Central memory CD8-positive, alpha-beta T cell (primary cell): Measurements from ENCODE around the gene CDCA7.
"Not testable (repeated sequence)": the region's sequence is repeated elsewhere in the genome, so short reads cannot be mapped to it uniquely, and the experiment has no call there.

Source experiments
- ATAC-seq: fragments of 150-1000 bp; cut with Tn5 transposase; replicated peaks from 2 replicates; pipeline ENCODE4 v1.10.0; 2022; ENCODE audit warnings: mild to moderate bottlenecking, moderate FRiP score, moderate number of reproducible peaks; ENCODE audit not compliant: poor library complexity, severe bottlenecking; ENCODE audit errors: extremely low read depth
- DNase-seq, 2 donors: peaks; one replicate each; pipeline ENCODE4 v3.0.0; 2021; ENCODE audit warnings: low spot score in 2 of 2
- H3K27ac Mint-ChIP-seq: one replicate; pipeline ENCODE4 v1.8.0; 2022; ENCODE audit warnings: low read depth, mild to moderate bottlenecking, moderate library complexity, mixed read lengths
- H3K27me3 Mint-ChIP-seq: one replicate; pipeline ENCODE4 v1.8.0; 2022; ENCODE audit warnings: mixed read lengths
- H3K36me3 Mint-ChIP-seq: one replicate; pipeline ENCODE4 v1.8.0; 2022; ENCODE audit warnings: mild to moderate bottlenecking, moderate library complexity, mixed read lengths; ENCODE audit not compliant: insufficient read depth
- H3K4me1 Mint-ChIP-seq: one replicate; pipeline ENCODE4 v1.8.0; 2022; ENCODE audit warnings: mixed read lengths
- H3K4me3 Mint-ChIP-seq: one replicate; pipeline ENCODE4 v1.8.0; 2022; ENCODE audit warnings: mild to moderate bottlenecking, moderate library complexity, mixed read lengths
- H3K9me3 Mint-ChIP-seq: one replicate; pipeline ENCODE4 v1.8.0; 2022; ENCODE audit warnings: mixed read lengths

The CDCA7 gene

DNA sequence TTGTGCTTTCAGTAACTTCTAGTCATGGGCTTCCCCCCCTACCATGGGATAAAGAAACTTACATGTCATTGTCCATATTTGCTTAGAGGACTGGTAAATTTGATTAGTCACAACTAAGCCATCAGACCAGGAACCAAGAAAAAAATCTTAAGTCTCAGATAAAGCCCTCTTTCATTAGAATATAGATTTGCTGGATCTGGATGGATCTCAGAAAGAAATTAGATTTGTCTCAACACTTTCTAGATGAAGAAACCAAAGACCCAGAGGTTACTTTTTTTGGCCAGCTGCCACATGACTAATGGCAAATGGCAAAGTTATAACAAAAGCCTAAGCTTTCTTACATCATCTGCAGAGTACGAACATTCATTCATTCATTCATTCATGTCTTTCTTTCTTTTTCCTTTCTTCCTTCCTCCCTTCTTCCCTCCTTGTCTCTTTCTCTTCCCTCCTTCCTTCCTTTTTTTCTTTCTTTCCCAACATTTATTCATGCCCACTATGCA is 60.2 kb downstream of the CDCA7 start:
- ATAC-seq (no peak), DNase-seq (no peak)
- H3K4me3 Mint-ChIP-seq: no peak overlapping the region
- no peaks in the 10 kb centered on the region for H3K4me1 Mint-ChIP-seq
- no peak overlapping the region for H3K27ac Mint-ChIP-seq
- H3K9me3 Mint-ChIP-seq: no peaks in the 10 kb centered on the region
- H3K36me3 Mint-ChIP-seq: no peaks in the 10 kb centered on the region
- H3K27me3 Mint-ChIP-seq: peaks cover 36% of the 10 kb centered on the region

GRCh38 chr2:173415431-173416381 is 61.0 kb downstream of the CDCA7 start:
- Mint-ChIP-seq H3K27me3 (peaks cover 44% of the 10 kb centered on the region), H3K4me3 (no peak overlapping the region), H3K9me3 (no peaks in the 10 kb centered on the region), H3K36me3 (no peaks in the 10 kb centered on the region), H3K4me1 (no peaks in the 10 kb centered on the region), H3K27ac (no peak overlapping the region)
- ATAC-seq (no peak), DNase-seq (no peak)

DNA sequence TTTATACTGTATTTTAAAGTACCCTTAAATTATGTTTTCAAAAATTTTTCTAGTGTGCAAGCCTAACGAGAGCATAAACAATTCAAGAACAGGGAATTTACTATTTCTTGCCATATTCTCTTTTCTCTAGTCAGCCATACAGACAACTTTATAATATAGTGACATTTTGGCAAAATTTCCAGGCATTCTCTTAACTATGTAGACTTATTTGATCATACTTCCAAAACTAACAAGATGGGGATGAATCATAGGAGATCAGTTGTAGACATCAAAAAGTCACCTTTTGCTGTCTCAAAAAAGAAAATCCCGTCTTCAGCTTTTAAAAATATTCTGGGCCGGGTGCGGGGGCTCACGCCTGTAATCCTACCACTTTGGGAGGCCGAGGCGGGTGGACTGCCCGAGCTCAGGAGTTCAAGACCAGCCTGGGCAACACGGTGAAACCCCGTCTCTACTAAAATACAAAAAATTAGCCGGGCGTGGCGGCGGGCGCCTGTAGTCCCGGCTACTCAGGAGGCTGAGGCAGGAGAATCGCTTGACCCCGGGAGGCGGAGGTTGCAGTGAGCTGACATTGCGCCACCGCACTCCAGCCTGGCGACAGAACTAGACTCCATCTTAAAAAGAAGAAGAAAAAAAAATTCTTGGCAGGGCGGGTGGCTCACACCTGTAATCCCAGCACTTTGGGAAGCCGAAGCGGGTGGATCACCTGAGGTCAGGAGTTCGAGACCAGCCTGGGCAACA is 61.9 kb downstream of the CDCA7 start:
- H3K27me3 Mint-ChIP-seq: peaks cover 53% of the 10 kb centered on the region
- not testable (repeated sequence) for H3K4me3 Mint-ChIP-seq, H3K4me1 Mint-ChIP-seq, DNase-seq, H3K9me3 Mint-ChIP-seq, H3K36me3 Mint-ChIP-seq, H3K27ac Mint-ChIP-seq, ATAC-seq

DNA sequence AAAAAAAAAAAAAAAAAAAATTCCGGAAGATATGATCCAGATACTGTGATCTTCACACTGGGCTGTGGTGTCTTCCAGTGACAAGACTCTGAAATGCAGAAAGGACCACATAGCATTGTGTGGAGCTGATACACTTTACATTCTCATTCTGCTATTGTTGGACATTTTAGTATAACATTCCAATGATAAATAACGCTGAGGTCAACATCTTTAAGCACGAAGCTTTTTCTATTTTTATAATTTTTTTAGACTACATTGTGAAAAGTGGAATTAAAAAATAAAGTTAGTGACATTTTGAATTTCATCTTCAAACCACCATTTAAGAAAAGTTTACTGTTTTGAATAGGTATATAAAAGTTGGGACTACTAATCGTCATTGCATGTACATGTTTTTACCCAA is 62.7 kb downstream of the CDCA7 start:
- Mint-ChIP-seq H3K36me3 (no peaks in the 10 kb centered on the region), H3K9me3 (no peaks in the 10 kb centered on the region), H3K4me1 (no peaks in the 10 kb centered on the region), H3K27me3 (peaks cover 61% of the 10 kb centered on the region), H3K27ac (no peak overlapping the region), H3K4me3 (no peak overlapping the region)
- no peak for ATAC-seq
- no peak for DNase-seq

- Mint-ChIP-seq H3K9me3 (no peaks in the 10 kb centered on the region), H3K4me3 (no peak overlapping the region), H3K36me3 (no peaks in the 10 kb centered on the region), H3K27ac (no peak overlapping the region), H3K4me1 (no peaks in the 10 kb centered on the region), H3K27me3 (peaks cover 61% of the 10 kb centered on the region)
- ATAC-seq (no peak), DNase-seq (no peak)
Measured at GRCh38 chr2:173417802-173418201, 63.1 kb downstream of the CDCA7 start.
